ENCODE measurements around the gene ATP9A.
"Not testable (repeated sequence)": the region's sequence is repeated elsewhere in the genome, so short reads cannot be mapped to it uniquely, and the experiment has no call there.

Gene ATP9A, protein sequence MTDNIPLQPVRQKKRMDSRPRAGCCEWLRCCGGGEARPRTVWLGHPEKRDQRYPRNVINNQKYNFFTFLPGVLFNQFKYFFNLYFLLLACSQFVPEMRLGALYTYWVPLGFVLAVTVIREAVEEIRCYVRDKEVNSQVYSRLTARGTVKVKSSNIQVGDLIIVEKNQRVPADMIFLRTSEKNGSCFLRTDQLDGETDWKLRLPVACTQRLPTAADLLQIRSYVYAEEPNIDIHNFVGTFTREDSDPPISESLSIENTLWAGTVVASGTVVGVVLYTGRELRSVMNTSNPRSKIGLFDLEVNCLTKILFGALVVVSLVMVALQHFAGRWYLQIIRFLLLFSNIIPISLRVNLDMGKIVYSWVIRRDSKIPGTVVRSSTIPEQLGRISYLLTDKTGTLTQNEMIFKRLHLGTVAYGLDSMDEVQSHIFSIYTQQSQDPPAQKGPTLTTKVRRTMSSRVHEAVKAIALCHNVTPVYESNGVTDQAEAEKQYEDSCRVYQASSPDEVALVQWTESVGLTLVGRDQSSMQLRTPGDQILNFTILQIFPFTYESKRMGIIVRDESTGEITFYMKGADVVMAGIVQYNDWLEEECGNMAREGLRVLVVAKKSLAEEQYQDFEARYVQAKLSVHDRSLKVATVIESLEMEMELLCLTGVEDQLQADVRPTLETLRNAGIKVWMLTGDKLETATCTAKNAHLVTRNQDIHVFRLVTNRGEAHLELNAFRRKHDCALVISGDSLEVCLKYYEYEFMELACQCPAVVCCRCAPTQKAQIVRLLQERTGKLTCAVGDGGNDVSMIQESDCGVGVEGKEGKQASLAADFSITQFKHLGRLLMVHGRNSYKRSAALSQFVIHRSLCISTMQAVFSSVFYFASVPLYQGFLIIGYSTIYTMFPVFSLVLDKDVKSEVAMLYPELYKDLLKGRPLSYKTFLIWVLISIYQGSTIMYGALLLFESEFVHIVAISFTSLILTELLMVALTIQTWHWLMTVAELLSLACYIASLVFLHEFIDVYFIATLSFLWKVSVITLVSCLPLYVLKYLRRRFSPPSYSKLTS

DNA sequence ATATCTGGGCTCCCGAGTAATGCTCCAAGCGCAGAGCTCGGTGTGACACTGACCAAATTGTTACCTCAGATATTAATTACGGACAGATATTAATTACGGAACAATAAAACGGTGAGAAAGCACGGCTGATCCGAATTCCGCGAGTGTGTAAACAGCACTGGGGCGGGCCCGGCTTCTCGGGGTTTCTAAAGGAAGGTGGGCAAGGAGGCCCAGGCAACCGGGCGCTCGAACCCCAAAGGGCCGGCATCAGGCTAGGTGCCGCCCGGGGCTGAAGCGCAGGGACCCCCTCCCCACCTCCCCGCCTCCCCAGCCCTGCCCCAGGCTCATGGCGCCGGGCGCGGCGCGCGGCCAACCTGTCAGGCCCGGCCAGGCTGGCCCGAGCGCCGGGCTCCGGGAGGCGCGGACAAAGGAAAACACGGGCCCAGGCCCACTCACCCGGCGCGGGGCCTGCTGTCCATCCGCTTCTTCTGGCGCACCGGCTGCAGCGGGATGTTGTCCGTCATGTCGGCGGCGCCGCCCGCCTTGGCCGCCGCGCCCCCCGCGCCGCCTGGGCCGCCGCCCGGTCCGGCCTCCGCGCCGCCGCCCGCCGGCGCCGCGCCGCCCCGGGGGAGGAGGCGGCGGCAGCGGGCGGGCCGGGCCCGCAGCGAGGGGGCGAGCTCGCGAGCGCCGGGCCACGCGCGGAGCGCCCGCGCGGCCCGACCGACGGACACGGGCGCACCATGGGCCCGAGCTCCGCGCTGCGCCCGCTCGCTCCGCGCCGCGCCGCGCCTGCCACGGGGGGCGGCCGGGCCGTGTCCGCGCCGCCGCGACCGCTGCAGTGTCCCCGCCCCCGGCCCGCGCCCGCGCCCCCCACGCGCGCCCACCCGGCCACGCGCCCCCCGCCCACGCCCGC is at the start of gene ATP9A:
Gene ATP9A, minus strand, starts transcription at position 524 of the 892 bp plus-strand sequence. Its CDS starts 21 bp downstream, at position 503.
- no peak for DNase-seq

DNA sequence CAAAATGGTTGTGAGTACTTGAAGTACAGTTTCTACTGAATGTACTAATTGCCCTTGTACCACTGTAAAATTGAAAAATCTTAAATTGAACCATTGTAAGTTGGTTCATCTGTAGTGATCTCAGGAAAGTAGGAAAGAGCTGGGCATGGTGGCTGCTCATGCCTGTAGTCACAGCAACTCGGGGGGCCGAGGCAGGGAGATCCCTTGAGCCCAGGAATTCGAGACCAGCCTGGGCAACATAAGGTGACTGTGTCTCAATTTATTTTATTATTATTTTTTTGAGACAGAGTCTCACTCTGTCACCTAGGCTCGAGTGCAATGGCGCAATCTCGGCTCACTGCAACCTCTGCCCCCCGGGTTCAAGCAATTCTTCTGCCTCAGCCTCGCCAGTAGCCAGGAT is 48.7 kb upstream of the ATP9A start:
- DNase-seq = not testable (repeated sequence)

DNA sequence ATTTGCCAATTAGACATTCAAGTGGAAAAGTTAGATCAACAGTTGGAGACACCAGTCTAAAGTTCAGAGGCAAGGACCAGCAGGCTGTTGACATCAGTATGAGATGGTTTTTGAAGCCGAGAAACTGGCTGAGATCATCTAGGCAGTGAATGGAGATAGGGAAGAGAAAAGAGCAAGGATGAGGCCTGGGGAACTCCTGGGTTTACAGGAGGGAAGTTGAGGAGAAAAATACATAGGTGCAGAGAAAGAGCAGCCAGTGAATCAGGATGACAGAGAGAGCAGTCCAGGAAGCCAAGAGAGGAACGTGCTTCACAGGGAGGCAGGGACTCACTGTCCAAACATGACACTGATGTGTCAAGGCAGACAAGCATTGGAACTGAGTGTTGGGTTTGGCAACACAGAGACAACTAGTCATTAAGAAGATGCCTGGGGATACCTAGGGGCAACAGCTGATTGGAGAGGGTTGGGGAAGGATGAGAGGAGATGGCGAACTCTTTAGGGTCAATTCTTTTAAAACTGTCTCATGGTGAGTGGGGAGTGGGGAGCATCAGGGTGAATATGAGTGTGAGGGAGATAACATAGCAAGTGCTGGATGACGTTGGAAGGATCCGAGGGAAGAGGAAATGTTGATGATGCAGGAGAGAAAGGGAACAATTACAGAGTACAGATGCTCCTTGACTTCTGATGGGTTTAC is 47.3 kb upstream of the ATP9A start:
- no peak for DNase-seq

DNA sequence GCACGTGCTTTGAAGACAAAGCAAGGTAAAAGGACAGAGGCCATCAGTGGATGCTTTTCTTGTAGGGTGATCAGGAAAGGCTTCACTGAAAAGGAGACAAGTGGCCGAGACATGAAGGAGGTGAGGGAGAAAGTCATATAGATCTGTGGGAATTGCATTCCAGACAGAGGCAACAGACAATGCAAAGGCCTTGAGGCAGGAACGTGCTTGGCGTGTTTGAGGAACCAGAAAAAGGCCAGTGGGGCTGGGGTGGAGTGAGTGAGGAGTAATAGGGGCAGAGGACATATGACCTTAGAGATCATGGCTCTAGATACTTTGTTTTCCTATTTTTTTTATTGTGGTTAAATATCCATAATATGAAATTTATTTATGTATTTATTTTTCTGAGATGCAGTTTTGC is 44.7 kb upstream of the ATP9A start:
- DNase-seq = no peak

DNA sequence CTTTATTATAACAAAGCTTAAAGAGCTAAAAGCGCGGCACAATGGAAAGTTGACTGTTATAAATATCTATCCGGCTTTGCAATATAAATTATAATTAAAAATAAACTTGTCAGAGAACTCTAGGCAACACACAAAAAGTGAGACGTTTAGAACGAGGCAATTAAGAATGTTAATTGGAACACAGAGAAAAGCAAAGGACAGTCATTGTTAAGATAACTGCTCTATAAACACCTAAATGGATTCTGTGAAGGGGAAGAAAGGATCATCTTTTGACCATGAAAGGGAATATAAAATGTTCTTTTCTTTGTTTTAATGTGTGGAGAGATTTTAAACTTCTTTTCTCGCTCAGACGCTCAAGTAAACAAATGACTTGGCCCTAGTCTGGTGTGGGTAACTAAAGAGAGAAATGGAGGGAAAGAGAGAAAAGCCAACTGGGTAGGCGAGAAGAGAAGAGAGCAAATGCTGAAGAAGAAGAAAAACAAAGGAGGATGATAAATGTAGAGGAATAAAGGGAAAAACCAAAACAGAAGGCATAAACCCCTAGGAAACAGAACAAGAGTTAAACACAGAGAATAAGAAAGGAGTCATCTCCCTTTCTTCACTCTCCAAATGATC is 43.4 kb upstream of the ATP9A start:
- DNase-seq = no peak

DNA sequence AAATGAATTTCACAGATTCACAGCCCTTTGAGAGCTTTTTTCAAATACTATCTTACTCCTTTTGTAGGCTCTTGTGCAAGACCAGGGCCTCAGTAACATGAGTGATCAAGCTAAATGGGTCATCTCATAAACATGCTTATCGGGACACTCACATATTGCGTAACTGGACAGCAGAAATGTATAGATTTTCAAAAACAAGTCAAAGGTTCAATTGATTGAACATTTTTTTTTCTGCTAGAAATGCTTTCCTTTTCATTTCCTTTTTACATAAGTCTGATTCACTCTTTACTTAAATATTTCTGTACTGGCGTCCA is 42.8 kb upstream of the ATP9A start:
- DNase-seq = no peak

DNA sequence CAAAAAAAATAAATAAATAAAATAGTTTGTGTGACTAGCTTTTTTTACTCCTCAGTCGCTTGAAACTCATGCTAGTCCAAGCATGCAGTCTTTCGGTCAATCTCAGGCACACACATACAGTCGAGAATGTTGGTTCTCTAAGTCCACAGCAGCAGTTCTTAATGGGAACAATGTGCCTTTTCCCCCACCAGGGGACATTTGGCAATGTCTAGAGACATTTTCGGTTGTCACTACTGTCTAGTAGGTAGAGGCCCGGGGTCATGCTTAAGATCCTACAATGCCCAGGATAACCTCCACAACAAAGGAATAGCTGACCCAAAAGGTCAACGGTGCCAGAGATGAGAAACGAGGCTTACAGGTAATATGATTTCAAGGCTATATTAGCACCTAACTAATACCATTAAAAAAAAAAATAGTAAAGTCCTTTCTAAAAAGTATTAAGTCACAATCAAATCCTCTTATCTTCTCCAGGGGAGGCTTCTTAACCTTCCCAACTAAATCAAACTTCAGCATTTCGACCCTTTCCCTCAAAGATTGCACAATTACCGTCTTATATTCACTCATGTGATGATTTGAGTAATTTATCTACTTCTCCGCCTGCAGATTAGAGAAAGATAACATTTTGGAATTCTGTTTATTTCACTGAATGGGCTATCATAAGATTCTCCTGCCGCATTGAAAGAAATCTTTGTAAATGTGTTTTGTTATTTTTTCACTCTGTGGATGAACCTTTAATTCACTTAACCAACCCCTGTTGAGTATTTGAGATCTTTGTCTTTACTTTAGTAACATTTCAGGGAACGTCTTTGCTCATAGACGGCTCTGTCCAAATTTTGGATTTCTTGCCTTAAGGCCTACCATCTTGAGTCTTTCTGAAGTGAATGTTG is 42.2 kb upstream of the ATP9A start:
- no peak for DNase-seq

DNA sequence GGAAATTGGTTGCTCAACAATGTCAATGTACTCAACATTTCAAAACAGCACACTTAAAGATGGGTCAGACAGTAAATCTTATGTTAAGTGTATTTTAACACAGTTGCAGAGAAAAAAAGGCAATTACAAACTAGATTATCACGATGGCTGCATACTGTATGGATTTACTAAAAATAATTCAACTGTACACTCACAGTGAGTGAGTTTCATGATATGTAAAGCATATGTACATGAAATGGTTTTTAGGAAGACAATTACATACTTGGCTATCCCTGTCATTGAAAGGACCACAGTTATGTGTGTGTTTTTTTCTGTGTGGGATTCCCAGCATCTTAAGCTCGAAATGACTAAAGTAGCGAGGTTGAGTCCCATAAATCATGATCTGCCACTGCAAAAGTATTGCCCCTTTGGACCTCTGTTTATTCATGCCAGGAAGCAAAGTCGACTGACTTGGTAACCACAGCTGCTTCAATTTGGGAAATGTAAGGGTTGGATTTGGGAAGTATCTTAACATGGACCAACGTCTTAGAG is 39.6 kb upstream of the ATP9A start:
- no peak for DNase-seq

DNA sequence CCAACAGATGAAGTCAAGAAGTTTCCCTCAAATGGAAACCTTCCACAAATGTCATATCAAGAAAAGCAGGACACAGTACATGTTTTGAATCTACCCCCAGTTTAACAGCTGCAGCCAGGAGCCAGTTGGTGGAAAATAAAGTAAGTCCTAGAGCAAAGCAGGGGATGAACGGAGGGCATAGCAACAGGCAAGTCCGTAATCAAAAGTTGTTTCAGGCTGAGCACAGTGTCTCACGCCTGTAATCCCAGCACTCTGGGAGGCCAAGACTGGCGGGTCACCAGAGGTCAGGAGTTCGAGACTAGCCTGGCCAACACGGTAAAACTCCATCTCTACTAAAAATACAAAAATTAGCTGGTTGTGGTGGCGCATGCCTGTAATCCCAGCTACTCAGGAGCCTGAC is 36.6 kb upstream of the ATP9A start:
- DNase-seq = no peak

DNA sequence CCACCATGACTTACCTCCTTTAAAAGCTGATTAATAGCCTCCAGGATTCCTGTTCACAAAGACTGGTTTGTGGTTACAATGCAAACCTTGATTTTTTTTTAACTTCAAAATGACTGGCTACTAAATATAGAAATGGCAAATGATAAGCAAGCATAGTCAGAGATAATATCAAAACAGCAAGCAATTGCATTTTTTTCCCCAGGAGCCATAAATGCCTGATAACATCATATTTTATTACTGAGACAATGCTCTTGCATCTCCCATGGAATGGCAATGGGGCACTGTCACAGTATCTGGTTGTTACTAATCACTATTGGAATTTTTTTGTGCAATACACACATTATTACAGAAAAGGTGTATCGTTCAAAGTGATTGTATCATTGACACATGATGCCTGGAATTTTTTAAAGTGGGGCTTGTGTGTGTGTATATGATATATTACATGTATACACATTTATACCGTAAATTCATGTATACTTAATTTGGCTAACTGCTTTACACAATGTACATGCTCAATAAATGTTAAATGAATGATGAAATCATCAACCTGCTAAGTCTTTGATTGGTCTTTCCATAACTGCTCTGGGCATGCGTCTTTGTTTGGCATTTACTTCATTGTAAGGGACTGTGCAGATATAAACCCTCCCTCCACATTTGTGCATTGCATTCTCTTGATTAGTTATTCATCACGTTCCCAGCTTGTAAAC is 35.1 kb upstream of the ATP9A start:
- no peak for DNase-seq

DNA sequence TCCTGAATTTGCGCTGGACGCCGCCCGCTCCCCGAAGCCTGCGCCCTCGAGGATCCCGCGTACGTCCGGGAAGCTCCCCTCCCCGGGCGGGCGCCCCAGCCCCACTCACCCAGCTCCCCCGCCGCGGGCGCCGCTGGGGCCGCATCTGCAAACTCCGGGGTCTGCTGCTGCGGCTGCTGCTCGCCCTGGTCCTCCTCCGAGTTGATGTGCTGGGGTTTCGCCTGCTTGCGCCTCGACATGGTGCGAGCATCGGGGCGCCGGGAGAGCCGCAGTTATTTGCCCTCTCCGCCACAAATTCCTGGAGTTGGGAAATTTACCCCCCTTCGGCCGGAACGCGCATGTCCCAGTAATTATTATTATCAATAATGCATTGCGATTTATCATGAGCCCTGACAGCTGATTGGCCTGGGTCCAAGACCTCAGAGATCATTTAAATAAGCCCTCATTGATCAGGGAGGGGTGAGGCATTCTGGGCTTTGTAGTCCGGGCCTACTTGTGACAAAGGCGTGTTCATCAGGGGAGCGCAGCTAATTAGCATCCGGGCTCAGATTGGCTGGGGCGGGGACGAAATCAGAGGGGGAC is 34.1 kb upstream of the ATP9A start, which contains the start of gene SALL4:
Gene SALL4, minus strand, starts transcription at position 352 of the 582 bp plus-strand sequence. Its CDS starts 113 bp downstream, at position 239.
- no peak for DNase-seq

DNA sequence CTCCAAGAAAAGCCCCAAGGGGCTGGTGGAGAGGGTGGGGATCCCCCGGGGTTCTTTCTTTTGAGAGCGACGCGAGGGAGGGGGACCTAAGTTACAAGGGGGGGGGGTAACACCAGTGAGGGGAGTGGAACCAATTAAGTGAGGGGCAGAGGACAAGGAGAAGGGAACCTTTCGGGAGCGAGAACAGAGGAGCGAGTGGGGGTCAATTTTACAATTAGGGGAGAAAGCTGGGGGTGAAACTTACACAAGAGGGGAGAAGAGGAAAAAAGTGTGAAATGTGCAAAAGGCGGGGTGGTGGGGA is 33.6 kb upstream of the ATP9A start:
- DNase-seq = no peak

DNA sequence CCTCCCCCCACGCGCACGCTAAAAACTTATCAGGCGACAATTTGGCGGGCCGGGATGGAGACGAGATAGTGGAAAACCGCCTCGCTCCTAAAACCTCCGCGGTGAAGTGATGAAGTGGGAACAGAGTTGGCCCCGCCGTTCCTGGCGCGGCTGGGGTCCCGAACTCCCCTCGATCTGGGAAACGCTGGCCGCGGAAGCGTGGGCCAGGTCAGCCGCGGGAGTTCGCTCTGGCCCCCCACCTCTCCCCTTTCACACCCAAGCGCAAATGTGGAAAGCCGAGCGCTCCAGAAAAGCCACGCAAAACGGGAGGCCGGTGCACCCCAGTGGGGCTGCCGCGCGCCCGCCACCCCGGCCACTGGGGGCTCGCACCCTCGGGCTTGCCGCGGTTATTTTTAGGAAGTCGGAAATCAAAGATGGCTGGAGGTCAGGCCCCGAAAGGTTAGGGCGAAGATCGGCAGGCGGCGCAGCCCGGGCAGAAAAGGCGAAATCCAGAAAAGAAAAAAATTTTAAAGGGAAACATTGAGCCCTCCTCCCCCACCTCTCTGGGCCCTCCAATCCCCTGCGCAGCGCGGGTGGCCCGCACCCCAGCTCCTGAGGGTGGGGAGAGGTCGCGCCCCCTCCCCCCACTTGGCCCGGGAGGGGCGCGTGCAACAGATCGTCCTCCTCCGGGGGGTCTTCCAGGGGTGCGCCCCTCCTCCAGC is 33.1 kb upstream of the ATP9A start:
- no peak for DNase-seq

DNA sequence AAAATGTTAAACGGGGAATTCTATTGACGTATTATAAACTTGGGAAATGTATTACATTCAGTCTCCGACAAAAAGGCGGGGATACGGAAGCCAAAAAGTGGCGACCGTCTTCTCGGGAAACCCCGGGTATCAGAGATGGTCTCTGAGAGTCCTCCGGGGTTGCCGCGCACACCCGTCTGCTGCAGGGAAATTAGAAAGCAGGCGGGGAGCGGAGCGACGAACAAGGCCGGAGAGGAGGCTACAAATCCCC is 32.6 kb upstream of the ATP9A start:
- no peak for DNase-seq

DNA sequence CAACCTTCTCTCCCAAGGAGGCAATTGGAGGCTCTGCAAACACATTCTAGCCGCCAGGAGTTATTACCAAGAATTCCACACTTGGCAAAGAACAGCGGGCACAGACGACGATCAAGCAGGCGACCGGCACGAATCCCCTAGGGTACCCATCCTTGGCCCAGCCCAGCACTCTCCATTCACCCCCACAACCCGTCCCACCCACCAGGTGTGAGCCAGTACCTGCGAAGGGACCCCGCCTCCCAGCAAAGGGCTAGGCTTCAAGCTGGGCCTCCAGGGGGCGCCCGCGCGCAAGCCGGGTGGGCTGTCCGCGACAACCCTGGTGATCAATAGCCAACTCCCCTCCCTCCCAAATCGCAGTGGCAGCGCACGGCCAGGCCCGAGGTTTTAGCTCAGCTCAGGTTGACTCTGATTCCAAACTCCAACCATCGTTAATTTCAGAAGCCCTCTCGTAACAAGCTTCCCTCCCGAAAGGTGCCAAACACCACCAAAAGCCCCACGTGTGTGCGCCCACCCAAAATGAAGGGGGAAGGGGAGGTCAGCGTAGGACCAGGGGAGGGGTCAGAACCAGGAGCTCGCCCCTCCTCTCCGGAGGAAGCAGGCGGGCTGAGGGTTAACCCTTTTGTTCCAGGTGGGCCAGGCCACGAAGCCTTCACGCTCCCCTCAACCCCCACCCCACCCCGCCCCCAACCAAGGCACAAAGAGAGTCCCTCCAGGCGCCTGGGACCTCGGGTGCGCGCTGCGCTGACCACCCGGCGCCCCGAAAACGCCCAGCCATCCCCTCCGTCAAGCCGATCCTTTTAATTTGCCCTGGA is 32.1 kb upstream of the ATP9A start:
- DNase-seq = peak; percentile 69 to 74

DNA sequence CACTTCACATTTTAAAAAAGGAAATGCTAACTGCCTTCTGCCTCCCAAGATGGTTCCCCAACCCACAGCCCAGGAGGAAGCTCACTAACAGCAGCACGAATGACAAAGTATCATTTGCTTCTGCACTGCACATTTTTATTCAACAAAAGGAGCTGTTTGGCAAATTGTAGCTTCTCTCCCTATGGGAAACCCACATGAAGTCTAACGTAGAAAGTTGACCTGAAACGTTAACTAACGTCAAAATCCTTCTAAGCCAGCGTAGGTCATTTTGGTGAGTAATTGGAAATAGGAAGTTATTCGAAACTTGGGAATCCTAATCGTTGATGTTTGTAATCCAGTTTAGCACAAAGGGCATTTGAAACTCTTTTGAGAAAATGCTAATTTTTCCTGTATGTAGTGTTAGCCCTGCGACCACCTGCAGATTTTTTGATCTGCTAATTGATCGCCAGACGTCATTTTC is 31.2 kb upstream of the ATP9A start:
- no peak for DNase-seq

DNA sequence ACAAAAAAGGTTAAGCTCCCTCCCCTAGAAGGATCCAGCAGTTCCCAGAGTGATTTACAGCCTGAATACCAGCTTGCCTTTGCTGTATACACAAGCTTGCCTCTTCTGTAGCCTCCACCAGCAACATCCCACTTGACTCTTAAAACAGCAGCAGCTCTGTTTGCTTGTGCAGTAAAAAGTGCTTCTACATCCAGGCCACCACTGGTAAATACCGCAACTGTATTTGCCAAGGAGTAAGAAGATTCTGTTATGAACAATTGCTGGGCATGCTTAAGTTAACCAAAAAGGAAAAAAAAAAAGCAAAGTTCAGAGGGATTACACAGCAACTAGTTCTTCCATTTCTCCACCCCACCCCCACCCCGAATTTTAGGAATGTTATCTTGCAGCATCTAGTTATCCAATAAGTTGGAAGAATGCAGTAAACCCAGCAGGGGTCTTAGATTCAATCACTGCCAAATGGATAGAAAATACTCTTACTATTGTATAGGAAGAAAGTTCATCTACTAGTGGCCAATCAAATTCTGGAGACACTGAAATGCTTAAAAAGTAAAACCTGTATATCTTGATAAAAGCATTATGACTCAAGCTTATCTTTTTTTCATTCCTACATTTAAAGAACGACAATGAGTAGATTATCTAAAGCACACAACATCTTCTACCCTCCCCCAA is 29.3 kb upstream of the ATP9A start:
- no peak for DNase-seq

All from stimulated activated CD4-positive, alpha-beta T cell treated with anti-CD3 and anti-CD28 coated beads, Interleukin-2, amount 100 ng/mL, for 48 hours (primary cell).